GM12873 (cell line): ENCODE data around the gene ZNF532.

Experiments used
- CTCF ChIP-seq: IDR thresholded peaks from 2 replicates; pipeline ENCODE4 v1.5.1; 2012; ENCODE audit warnings: low read depth, mild to moderate bottlenecking, moderate library complexity, low read length, control low read depth; ENCODE audit not compliant: insufficient read depth; ENCODE audit errors: missing control alignments

The ZNF532 gene

GRCh38 chr18:59009846-59010245 is 145.2 kb downstream of the ZNF532 start:
- TF ChIP-seq CTCF = no peak

GRCh38 chr18:59011289-59011688 is 146.6 kb downstream of the ZNF532 start:
- no peak for TF ChIP-seq CTCF

GRCh38 chr18:59011786-59012185 is 147.1 kb downstream of the ZNF532 start:
- no peak for TF ChIP-seq CTCF

GRCh38 chr18:59012815-59013705 is 148.4 kb downstream of the ZNF532 start:
- TF ChIP-seq CTCF = no peak

- TF ChIP-seq CTCF = no peak
Observed at GRCh38 chr18:59013744-59014143, 149.1 kb downstream of the ZNF532 start.

- TF ChIP-seq CTCF = no peak
Observed at GRCh38 chr18:59015531-59016152, 151.0 kb downstream of the ZNF532 start.

- no peak for TF ChIP-seq CTCF
Observed at GRCh38 chr18:59021500-59021899, 156.8 kb downstream of the ZNF532 start.
